ENCODE data around the gene EFCAB8.
"Not testable (repeated sequence)": the region's sequence is repeated elsewhere in the genome, so short reads cannot be mapped to it uniquely, and the experiment has no call there.

The EFCAB8 gene

DNA sequence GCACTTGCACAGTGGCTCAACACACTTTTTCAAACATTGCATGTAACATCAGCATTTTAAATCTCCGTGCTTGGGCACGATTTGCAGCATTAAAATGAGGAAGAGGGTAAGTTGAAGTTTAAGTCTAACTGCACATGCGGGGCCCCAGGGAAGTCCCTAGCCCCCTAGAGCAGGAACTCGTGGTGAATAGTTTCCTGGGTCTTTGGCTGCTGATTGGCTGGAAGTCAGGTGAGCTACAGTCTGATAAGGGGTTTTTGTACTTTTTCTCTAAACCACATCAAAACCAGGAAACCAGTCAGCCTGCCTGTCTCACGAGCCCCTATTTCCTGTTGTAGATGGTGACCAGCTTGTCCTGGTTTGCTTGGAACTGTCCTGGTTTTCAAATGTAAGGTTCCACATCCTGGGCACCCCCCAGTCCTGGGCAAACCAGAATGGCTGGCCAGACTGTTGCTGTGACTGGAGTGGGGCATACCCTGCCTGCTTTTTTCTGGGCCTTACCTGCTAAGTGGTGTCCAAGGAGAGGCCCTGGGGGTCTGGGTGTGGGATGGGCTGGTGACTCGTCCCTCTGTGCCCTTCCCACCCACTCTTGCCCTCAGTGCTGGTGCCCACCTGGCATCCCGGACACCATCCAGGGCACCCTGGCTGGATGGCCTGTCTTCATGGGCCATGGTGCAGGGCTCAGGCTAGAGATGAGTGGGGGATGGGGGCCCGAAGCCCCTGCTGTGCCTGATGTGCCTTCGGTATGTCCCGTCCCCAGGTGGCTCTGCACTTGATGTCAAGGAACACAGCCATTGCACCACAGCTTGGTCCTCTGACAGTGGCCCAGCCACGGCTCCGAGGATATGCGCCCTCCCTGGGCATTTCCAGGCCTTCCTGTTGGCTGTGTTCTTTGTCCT is 113.7 kb downstream of the EFCAB8 start:
- DNase-seq (ENCODE audit: low read depth): peak; percentile 63

DNA sequence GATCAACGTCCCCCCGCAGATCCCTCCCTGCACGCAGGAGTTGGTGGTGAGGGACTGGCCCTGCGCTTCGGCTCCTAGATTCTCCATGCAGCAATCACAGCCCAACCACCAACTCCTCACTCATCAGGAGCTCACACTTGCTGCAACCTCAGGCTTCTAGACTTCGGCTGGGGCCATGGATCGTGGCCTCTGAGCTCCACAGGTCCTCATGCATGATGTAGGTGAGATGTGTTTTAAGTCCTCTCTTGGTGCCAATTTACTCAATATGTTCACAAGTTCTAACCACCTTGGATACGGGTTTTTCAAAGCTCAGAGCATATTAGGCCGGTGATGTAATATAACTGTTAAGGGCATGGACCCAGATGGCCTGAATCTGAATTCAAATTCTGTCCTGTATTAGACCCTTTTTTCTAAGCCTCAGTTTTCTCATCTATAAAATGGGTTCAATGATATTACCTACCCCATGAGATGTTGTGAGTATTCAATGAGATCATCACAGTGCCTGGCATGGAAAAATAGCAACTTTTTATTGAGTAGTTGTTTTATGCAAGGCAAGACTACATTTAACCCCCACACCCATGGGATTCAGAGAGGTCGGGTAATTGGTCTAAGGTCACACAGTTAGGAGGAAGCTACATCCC is 114.5 kb downstream of the EFCAB8 start:
- no peak for DNase-seq (ENCODE audit: low read depth)

DNA sequence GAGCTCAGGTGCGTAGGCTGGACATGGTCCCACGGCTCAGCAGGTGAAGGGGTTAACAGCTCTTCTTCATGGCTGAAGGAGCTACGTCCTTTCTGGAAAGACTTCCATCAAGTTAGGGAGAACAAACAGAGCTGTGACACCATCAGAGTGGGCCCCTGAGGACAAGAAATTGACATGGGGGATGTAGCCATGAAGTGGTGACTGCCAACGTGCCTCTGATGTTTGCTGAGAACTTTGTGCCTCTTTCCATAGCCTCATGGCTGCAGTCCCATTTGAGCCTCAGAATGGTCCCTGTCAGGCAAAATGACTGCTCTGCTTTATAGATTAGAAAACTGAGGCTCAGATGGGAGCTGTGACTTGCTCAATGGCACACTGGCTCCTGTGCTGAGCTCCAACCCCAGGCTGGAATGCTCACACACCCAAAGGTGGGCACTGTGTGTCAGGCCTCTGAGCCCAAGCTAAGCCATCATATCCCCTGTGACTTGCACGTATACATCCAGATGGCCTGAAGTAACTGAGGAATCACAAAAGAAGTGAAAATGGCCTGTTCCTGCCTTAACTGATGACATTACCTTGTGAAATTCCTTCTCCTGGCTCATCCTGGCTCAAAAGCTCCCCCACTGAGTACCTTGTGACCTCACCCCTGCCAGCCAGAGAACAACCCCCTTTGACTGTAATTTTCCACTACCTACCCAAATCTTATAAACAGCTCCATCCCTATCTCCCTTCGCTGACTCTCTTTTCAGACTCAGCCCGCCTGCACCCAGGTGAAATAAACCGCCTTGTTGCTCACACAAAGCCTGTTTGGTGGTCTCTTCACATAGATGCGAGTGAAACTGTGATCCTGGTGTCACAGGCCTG is 115.7 kb downstream of the EFCAB8 start:
- DNase-seq (ENCODE audit: low read depth): not testable (repeated sequence)

DNA sequence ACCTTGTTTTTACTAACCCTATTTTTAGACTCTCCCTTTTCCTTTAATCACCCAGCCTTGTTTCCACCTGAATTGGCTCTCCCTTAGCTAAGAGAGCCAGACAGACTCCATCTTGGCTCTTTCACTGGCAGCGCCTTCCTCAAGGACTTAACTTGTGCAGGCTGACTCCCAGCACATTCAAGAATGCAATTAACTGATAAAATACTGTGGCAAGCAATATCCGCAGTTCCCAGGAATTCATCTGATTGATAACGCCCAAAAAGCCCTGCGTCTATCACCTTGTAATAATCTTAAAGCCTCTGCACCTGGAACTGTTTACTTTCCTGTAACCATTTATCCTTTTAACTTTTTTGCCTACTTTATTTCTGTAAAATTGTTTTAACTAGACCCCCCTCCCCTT is 116.4 kb downstream of the EFCAB8 start:
- not testable (repeated sequence) for DNase-seq (ENCODE audit: low read depth)

DNA sequence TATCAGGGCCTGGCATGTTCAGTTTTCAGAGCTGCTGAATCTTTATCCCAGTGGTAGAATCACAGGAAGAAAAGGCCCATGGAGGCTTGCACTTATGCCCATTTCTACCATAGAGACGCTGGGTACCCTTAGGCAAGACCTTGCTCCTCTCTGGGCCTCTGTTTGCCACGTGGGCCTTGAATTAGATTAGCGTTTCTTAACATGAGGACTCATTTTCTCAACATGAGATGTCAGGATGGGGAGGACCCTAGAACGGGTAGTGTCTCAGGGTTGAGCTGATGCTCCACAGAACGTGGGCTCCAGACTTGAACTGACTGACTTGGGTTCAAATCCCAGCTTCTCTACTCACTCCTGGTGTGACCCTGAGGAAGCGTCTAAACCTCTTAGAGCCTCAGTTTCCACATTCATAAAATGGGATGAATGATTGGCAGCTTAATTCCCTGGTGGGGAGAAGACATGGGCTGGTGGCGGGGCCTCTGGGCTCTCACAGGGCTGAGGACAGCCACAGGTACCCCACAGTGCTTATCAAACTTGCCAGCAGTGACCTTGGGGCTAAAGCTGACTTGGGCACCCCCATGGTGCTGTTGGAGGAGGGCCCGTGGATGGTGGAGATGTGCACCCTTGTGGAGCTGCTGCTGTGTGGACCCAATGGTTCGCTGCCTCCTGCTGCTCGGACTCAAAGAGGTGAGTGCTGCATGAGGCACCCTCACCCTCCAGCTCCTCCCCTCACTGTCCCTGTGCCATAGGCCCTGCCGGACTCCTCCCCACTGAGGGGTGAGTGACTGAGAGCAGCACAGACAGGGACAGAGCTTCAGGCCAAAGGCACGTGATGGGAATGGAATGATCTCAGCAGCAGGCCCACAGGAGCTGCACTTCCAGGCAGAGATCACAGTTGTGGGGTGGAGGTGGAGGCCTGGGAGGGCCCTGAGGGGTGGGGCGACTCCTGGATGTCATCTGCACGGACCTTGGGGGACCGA is 117.3 kb downstream of the EFCAB8 start:
- DNase-seq (ENCODE audit: low read depth): no peak

DNA sequence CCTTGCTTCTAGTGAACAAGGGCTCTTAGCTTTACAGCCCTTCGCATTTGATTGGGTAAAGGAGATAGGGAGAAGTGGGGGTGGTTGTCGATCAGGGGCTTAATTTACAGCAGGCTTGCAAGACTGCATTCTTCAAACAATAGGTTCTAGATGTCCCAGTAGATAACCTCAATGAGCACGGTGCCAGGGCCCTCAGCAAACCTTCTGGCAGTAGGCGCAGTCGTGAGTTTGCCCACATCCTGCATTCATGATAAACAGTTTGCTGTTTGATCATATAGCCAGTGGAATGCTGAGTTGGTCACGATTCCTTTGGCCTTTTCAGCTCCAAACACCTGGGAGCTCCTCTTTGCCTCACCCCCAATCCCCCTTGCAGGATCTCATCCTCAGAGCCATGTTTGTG is 118.0 kb downstream of the EFCAB8 start:
- no peak for DNase-seq (ENCODE audit: low read depth)

DNA sequence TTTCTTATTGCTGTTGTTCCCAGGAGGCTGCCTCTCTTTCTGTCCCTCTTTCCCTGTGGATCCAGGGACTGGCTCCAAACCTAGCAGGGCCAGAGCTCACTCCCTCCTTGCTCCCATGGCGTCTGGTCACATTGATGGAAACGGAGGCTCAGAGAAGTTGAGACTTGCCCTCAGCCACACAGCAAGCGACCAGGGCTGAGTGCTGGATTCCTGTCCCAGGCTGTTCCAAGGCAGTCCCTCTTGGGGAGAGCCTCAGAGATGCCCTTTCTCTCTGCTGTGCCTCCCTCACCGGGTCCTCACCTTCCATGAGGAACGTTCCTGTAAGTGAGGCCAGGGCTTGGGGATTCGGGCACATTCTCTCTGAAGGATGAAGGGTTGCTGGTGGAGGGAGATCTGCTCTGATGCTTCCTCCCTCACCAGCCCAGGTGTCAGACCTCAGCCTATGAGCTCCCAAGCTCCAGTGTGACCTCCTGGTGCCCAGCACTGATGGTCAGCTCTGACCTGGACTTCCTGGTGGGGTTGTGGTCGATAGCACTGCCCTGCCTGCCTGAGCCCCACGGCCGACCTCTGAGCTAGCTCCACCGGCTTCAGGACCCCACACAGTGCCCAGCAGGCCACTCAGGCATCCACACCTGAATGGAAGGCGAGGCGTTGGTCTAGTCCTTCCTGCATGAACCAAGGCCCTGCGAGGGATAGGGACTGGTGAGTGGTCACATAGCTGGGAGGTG is 118.7 kb downstream of the EFCAB8 start:
- DNase-seq (ENCODE audit: low read depth): no peak

DNA sequence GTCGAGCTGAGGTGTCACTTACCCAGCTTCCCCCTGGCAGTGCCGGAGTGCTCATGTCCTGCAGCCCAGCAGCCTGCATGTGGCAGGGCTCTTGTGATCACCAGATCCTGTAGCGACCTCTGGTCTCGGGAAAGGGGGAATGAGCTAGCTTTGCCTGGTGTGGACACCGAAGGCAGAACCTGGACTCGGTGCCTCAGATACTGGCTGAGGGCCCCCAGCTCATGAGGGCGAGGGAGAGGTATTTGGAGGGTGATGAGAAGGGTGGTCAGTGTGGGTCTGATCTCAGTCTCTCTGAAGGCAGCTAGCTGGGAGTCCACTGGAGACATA is 119.2 kb downstream of the EFCAB8 start:
- DNase-seq (ENCODE audit: low read depth): no peak

DNA sequence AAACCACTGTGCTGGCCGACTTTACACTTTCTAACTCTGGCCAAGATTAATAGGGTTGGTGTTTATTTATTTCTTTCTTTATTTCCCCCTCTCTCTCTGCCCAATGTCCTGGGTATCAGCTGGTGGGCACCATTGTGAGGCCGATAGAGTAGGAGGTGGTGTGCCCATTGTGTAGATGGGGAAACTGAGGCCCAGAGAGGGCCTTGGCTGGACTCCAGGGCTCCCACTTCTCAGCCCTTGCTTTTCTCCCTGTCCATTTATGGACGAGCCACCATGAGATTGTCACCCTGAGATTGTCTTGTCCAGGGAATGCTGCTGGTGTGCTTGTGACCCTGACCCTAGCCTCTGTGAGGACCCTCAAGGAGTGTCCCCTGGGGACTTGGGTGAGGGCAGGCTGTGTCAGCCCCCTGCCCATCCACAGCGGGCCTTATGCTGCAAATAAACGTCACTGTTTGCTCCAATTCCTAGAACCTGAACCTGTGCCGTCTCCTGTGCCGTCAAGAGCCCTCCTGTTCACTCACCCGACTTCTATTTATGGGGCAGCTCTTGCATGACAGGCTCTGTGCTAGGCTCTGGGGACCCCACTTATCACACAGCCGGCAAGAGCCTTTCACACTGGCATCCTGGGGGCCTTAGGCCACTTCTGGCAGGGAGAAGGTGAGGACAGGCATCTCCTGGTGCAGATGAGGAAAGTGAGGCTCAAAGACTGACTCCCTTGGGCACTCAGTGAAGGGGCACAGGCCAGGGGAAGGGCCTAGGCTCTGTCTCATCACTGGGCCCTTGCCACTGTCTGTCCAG is 120.7 kb downstream of the EFCAB8 start:
- no peak for DNase-seq (ENCODE audit: low read depth)

DNA sequence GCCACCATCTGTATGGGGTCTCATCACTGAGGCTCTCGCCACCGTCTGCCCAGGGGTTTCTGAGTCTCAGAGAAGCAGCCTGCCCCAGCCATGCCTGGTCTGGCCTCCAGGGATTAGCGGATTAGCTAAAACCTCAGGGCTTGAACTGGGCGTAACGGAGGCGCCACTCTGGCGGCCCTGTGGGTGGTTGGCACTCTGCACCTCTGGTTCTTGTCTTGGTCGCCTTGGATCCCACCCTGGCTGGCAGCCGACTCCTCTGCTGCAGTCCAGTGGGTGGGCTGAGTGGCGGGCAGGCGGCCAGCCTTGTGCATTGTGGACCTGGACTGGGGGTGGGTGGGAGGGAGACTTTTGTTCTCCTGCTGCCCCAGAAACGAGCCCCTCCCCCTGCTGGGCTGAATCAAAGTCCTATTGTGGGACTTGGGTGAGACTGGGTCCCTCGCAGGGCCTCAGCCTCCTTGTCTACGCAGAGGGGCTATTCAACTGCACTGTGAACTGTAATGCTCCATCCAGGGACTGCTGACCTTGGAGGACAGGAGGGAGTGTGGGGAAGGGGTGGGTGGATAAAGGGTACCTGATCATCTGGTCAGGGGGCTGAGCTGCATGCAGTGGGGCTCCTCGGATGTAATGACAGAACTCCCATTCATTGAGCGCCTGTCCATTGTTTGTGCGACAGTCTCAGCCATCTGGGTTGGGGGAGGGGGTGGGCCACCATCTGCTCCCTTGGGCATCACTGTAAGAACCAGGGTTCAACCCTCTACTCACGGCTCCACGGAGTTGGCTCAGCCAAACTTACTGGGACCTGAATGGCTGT is 121.6 kb downstream of the EFCAB8 start:
- DNase-seq (ENCODE audit: low read depth): no peak

DNA sequence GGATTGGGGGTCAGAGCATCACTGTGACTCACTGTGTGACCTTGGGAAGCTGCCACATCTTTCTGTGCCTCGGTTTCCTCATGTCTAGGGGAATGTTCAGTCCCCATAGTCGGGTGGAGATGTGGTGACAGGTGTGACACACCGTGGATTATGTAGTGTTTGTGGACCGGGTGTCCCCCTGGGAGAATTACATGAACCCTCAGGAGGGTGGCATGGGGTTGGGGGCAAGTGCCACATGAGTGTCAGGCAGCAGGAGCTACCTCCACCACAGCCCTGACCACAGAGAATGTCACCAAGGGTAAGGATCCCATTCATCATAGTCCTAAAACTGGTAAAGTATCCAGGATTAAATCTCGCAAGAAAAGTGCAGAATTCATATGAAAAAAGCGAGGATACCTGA is 122.3 kb downstream of the EFCAB8 start:
- DNase-seq (ENCODE audit: low read depth): no peak

DNA sequence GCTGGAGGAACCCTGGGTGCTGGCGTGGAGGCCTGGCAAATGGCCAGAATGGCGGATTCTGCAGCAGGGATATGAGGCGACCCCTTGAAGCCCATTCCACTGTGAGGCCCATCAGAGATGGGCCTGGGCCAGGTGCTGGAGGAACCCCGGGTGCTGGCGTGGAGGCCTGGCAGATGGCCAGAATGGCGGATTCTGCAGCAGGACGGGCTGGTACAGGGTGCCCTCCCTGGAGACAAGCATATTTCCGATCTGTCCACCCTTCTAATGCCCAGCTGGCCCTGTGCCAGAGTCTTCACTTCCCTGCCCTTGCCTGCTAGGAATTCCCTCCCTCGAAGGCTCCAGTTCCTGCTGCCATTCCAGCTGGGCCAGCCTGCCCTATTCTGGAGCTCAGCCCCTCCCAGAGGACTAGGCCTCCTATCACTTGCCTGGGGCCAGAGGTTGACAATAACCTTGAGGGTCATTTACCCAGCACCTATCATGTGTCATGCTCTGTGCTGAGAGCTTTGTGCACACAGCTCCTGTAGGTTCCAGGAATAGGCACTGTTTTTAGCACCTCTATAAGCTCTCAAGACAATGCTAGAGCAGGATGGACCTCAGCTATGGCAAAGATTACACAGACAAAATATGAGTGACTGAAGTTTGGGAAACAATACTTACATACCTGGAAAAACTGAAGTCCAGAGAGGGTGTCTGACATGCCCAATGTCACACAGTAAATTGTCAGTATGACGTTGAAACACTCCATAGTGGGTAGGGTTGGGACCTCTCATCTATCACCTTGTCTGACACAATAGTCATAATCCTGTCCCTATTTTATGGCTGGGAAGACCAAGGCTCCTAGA is 124.1 kb downstream of the EFCAB8 start:
- DNase-seq (ENCODE audit: low read depth): no peak

DNA sequence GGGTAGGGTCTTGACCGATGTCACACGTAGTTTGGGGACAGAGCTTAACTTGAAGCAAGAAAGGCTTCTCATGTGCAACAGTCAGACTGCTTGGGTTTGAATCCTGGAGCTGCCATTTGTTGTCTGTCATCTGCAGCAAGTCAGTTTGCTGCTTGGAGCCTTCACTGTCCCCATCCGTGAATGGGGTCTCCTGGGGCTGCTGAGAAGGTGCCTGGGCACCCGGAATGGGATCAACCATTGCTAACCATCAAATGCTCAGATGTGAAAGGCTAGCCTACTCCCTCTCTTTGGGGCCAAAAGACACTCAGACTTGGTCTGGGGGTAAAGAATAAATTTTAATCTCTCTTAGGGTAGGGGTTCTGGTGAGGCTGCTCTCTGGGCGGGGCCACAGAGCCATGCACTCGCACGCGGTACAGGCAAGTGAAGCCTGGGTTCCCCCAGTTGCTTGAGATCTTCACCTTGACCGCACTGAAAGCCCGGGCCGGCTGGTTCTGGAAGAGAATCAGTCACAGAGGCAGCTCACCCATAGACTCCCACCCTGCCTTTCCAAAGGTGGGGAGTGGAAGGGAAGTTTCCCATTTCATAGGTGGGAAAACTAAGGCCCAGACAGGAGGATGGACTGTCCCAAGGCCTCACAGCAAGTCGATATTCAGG is 124.9 kb downstream of the EFCAB8 start:
- DNase-seq (ENCODE audit: low read depth): no peak

DNA sequence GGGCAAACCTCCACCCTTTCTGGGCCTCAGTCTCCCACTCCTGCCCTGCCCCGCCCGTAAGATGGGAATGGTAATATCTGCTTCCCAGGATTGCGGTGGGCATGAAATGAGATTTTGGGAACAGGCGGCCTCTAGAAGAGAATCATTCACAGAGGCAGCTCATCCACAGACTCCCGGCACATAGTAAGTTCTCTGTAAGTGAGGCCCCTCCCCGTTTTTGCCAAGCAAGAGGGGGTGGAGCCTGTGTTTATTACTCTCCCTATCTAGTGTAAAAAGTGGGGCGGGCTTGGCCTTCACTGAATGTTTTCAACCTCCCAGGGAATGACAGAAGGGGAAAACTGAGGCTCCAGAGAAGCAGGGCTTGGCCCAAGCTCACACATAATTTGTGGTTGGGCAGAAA is 125.5 kb downstream of the EFCAB8 start:
- DNase-seq (ENCODE audit: low read depth): no peak

DNA sequence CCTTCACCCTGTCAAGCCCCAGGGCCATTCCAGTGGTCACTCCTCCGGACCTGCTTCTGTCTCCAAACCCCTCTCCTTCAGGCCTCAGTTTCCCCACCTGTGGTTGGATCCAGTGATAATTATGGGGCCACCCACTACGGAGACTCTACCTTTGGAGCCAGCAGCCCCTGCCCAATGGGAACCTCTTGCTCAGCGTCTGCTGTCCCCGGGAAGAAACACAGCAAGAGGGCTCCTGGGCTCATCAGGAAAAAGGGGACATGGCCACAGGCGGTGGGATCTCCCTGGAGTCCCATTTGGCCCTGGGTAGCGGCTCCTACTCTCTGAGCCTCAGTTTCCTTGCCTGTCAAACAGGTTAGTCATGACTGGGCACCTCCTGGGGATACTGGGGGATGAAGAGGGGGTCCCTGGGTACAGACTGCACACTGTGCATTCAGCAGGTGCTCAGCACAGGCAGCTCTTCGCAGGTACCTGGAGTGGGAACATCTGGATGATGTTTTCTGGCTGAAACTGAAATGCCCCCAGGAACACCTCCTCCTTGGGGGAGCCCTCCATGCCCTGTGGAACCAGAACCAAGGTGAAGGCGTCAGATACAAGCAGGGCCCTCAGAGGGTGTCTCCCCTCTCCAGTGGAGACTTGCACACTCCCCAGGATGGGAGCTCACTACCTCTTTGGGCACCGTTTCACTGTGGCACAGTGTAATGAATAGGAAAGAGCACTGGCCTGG is 126.1 kb downstream of the EFCAB8 start:
- no peak for DNase-seq (ENCODE audit: low read depth)

DNA sequence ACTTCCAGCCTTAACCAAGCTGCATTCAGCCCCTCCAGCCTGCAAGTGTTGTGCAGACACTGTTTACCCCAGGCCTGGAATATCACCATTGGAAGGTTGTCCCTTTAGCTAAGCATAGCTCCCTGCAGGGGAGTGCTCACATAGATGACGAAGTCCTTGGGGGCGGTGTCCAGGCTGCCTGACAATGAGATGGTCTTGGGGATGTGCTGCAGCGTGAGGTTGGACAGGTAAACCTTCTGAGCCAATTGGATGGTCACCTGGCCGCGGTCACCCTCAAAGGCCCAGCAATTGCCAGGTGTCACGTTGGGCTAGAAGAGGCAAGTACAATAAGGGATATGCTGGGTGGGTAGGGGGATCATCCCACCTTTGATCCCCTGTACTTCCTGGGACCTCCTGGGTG is 126.9 kb downstream of the EFCAB8 start:
- DNase-seq (ENCODE audit: low read depth): no peak

Data from stimulated activated CD8-positive, alpha-beta memory T cell treated with anti-CD3 and anti-CD28 coated beads, Interleukin-12 subunit alpha, Interleukin-12 subunit beta, amount 100 ng/mL, for 4 hours (primary cell).